ENCODE measurements around the gene CFAP99.
A peak's percentile ranks its signal among the peaks of the same experiment; 100 is the strongest.
"Not testable (repeated sequence)": the region's sequence is repeated elsewhere in the genome, so short reads cannot be mapped to it uniquely, and the experiment has no call there.

CFAP99 gene

GRCh38 chr4:2449511-2450392 lies 31.0 kb downstream of the CFAP99 start:
- no peak for DNase-seq

DNA sequence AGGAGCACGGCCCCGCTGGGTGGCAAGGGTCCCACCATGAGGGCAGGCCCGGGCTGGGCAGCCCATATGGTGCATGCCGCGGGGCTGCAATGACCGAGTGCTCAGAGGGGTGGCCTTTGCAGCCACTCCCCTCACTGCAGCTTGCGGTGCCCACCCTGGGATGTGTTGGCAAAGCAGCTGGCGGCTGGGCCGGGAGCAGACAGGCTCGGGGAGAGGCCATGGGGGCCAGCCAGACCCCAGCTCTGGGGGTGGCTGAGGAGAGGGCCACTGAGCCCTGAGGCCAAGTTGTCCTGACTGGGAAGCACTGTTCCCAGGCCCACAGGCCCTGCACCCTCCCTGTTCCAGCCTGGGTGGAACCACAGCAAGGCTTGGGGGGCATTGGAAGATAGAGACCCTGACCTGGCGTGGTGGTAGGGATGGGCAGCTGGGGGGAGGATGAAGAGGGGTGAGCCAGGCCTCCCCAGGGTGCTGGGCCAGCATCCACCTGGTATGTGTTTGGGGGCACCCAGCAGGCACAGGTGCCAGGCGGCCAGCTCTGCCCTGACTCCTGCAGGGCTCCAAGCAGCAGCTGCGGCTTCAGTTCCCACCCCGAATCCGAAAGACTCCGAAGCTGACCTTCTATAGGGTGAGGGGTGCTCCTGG lies 31.8 kb downstream of the CFAP99 start:
- DNase-seq = no peak

GRCh38 chr4:2451036-2451520 lies 32.3 kb downstream of the CFAP99 start:
- no peak for DNase-seq

DNA sequence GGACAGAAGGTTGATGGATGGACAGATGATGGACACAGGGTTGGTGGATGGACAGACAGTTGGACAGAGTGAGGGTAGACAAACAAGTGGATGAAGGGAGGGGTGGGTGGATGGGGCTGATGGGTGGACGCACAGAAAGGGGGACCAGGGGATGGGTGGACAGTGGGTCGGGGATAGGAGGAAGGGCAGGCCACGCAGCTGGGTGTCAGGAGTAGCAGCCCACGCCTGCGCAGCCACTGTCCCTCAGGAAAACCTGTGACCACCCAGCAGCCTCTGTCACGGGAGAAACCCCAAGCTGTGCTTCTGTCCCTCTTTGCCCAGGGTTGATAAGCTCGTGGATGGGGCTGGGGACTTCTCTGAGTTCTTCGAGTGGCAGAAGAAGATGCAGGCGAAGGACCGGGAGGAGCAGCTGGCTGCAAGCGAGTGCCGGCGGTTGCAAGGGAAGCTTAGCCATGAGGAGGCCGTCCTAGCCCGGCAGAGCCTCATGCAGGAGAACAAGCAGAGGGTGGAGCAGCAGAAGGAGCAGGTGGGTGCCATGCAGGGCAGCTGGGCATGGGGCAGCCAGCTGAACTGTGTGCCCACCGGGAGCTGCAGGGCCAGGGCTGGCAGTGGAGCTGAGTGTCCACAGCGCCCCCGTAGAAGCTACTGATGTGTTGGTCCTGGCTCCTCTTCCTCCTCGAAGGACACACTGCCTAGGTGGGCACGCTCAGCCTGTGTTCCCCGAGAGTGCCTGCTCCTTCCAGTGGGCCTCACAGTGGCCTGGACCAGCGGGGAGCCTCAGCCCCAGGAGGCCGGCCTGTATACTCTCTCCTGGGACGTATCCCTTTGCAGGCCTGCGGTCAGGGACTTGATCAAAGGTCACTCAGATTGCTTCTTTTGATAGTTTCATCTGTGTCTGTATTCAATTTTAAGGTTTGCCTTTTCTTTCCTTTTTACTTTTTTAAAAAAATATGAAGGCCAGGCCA lies 33.3 kb downstream of the CFAP99 start:
- no peak for DNase-seq

GRCh38 chr4:2457481-2458295 lies 38.9 kb downstream of the CFAP99 start:
- DNase-seq = no peak

- no peak for DNase-seq
These were observed 40.1 kb downstream of the CFAP99 start for GRCh38 chr4:2458546-2459491.

- DNase-seq = no peak
These were observed 41.0 kb downstream of the CFAP99 start for GRCh38 chr4:2459589-2460349.

DNA sequence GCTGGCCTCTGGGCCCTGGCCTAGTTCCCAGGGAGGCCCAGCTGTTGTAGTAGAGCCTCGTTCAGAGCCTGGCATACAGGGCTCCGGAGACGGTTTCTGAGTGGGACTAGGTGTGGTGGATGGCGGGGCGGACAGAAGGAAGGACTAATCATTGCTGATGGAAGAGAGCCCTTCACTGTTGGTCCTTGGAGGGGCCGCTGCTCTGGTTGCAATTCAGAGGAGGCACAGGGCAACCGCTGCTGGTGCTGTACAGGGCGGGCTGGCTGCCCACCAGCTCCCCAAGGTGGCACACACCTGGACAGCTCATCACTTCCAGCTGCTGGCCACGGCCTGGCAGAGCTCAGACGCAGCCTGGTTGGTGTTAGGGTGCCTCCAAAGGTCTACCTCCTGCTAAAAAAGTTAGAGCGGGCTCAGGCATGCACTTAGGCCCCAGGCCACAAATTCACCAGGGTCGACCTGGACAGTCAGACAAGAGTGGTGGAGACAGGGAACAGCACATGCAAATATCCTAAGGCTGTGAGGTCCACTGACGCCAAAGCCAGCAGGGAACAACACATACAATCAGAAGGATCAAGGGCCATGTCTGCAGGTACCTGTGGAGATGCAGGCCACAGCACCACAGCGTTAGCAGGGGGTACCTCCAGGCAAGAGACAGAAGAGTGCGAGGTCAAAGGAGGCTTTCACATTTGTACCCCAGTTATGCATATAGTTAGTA lies 42.6 kb downstream of the CFAP99 start:
- DNase-seq = no peak

DNA sequence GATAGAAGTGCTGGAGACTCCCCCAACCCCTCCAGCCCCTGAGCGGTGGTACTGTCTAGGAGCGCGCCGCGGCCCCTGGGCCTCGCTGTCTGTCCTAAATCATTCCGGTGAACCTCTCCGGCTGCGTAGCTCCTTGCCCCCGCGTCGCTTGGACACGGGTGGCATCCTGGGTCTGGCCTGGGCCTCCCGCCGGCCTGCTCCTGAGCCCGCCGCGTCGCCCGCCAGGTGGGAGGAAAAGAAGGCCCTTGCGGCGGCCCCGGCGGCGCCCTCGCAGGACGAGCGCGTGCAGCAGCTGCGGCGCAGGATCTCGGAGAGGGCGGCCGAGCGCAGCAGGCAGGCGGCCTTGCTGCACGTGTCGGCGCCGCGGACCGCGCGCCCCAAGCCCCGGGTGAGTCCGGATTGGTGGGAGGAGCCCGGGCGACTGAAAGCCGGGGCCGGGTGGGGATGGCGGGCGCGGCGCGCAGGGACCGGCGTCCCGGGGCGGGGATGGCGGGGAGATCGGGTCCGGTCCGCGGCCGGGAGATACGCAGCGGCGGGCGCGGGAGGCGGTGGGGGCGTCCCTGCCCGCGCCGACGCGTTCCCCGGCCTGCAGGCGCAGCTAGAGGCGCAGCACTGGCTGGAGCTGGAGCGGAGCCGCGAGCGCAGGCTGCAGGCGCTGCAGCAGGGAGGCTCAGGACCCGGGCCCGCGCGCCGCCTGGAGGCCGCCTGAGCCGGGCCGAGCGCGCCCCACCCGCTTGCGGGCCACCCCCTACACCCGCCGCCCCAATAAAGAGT lies 43.6 kb downstream of the CFAP99 start:
- no peak for DNase-seq

DNA sequence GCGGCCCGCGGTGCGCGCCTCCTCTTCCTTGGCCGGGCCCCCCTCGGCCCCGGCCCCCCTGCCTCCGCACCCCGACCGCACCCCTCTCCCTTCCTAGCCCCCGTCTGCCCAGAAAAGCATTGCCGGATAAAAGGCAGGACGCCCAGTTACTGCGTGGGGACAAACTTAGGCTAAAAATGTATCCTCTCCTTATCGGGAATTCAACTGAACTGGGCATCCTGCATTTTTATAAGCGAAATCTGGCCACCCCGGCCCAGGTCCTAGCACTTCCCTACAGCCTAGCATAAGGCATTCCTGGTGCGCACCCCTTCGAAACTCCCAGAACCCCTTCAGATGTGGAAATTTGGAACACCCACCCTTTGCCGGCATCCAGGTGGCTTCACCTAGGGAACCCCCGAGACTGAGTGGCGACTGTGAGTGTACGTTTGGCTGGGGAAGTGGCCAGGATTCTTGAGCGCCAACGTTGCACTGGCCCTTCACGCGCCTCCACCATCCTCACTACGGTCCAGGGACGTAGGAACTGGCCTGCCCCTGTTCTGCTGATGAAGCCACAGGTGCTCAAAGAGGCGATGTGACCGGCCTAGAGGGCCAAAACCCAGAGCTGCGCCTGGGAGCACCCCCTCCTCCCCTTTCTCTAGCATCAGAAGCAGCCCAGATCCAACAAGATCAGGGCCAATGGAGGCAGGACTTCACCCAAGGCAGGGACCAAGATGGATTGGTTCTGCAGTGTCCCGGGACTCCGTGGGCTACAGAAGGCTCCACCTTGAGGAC lies 44.4 kb downstream of the CFAP99 start:
- DNase-seq = no peak

DNA sequence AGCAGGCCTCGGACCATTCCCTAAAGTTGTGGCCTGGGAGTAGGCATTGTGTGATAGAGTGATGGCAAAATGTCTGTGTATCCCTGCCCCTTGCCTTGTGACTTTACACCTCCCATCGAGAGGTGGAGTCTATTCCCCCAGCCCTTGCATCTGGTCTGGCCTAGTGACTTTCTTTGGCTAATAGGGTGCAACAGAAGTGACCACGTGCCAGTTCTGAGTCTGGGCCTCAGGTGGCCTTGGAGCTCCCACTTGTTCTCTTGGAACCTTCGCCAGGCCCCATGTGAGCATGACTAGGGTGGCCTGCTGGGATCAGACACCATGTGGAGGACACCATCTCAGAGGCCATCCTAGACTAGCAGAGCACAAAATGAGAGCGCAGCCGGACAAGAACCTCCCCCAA lies 46.3 kb downstream of the CFAP99 start:
- DNase-seq = no peak

- DNase-seq = not testable (repeated sequence)
These were observed 46.8 kb downstream of the CFAP99 start for GRCh38 chr4:2465544-2465943.

GRCh38 chr4:2468456-2469191 lies 49.9 kb downstream of the CFAP99 start, which contains the start of gene RNF4:
Gene RNF4 (plus strand): TSS chr4:2469106. CDS start chr4:2490494, 21,388 bp downstream.
- peak; percentile 90 for DNase-seq

DNA sequence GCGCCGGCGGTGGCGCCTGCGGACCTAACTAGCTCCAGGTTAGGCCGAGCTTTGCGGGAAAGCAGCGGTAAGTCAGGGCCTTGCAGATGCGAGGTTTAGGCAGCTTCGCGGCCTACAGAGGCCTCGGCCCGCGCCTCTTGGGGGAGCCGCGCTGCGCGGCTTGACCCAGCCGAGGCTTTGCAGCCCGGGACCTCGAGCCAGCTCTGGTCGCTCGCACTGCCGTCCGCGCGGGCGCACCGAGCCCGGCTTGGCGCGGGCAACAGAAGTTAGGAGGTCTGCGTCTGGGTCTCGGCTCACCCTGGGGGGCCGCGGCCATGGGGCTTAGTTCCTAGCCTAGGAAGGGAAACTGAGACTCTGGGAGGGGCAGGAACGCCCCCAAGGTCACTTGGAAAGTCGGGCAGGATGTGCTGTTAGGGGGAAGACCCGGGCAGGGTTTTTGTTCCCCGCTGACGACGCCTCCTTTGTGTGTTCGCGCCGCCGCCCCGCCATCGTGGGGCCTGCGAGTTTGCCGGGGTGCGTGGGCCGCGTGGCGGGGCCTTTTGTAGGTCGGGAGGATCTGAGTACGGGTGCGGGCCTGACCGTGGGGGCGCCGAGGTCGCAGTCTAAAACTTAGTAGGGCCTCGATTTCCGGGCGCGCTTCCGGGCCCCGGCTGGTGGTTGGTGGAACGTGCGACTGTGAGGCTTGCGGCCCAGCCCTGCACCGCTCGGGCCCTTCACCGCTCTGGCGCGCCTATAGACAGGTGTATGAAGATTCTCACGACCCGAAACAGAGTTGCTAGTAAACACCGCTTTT lies 50.6 kb downstream of the CFAP99 start:
- peak; percentile 18 for DNase-seq

DNA sequence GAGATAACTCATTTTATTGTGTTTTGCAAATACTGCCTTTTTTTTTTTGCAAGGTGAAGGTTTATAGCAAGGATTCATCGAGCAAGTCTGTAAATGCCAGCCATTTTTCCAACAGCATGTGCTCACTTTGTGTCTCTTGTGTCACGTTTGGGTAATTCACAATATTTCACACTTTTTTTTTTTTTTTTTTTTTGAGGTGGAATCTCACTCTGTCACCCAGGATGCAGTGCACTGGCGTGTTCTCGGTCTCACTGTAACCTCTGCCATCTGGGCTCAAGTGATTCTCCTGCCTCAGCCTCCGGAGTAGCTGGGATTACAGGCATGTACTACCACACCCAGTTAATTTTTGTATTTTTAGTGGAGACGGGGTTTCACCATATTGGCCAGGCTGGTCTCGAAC lies 52.0 kb downstream of the CFAP99 start:
- DNase-seq = no peak

DNA sequence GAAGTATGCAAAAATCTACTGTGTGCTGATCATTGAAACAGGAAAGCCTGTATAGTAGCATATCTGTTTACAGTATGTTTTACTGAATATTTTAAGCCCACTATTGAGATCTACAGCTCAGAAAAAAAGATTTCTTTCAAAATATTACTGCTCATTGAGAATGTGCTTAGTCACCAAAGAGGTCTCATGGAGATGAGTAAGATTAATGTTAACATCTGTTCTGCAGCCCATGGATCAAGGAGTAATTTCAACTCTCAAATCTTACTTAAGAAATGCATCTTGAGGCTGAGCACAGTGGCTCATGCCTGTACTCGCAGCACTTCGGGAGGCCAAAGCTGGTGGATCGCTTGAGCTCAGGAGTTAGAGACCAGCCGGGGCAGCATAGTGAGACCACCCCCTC lies 53.4 kb downstream of the CFAP99 start:
- no peak for DNase-seq

Measured in GDM1 (cell line).